Activated T-cell treated with anti-CD3 and anti-CD28 coated beads, Interleukin-2, amount 50 U/mL, for 4 hours (primary cell): ENCODE measurements around the gene PHLPP2. TPM values are rescaled to one million over a fixed set of nuclear protein-coding genes. Genes with fewer than 3 reads are reported as not detected.

Experiments
- ATAC-seq, 2 donors: fragments of 200-7000 bp; cut with Tn5 transposase; one replicate each; pipeline ENCODE4 v1.10.0; 2021
- DNase-seq: peaks from one replicate; pipeline ENCODE4 v3.0.0-alpha.2; 2020
- H3K27me3 Mint-ChIP-seq: one replicate; pipeline ENCODE4 v1.8.0; 2021; ENCODE audit warnings: low read depth, mixed read lengths
- H3K36me3 Mint-ChIP-seq: one replicate; pipeline ENCODE4 v1.8.0; 2022; ENCODE audit warnings: mixed read lengths; ENCODE audit not compliant: insufficient read depth
- H3K4me1 Mint-ChIP-seq: one replicate; pipeline ENCODE4 v1.8.0; 2021; ENCODE audit warnings: low read depth, mixed read lengths
- H3K4me3 Mint-ChIP-seq: one replicate; pipeline ENCODE4 v1.8.0; 2021; ENCODE audit warnings: mild to moderate bottlenecking, moderate library complexity, mixed read lengths
- H3K9me3 Mint-ChIP-seq: one replicate; pipeline ENCODE4 v1.8.0; 2021; ENCODE audit warnings: mixed read lengths
- total RNA-seq, 3 donors: library from RNA; stranded (reverse); gene quantifications; one replicate each; pipeline ENCODE4 v1.2.1, GENCODE V29; 2021

Gene PHLPP2
- total RNA-seq, 3 donors from 2014 or later, result 13.3 to 15.5 (median 15.3) TPM

- H3K27me3 Mint-ChIP-seq, result no peaks in the 10 kb centered on the region
- no peak for DNase-seq
- H3K36me3 Mint-ChIP-seq, result peaks cover 19% of the 10 kb centered on the region
- no peak overlapping the region for H3K4me3 Mint-ChIP-seq
- peaks cover 10% of the 10 kb centered on the region for H3K4me1 Mint-ChIP-seq
- H3K9me3 Mint-ChIP-seq, result no peaks in the 10 kb centered on the region
- no peak for ATAC-seq
These were observed 3.2 kb upstream of the PHLPP2 start for GRCh38 chr16:71727551-71728324.

- no peak overlapping the region for H3K4me3 Mint-ChIP-seq
- H3K36me3 Mint-ChIP-seq, result peaks cover 10% of the 10 kb centered on the region
- peaks cover 17% of the 10 kb centered on the region for H3K4me1 Mint-ChIP-seq
- ATAC-seq (no peak), DNase-seq (no peak)
- no peaks in the 10 kb centered on the region for H3K27me3 Mint-ChIP-seq
- H3K9me3 Mint-ChIP-seq, result no peaks in the 10 kb centered on the region
These were observed 2.2 kb upstream of the PHLPP2 start for GRCh38 chr16:71726476-71727315.

GRCh38 chr16:71723537-71724319 lies 773 bp downstream of the PHLPP2 start:
- DNase-seq (peak; percentile 70), ATAC-seq (peak; percentile 85 to 86)
- Mint-ChIP-seq H3K27me3 (no peaks in the 10 kb centered on the region), H3K9me3 (no peaks in the 10 kb centered on the region), H3K4me1 (peaks cover 14% of the 10 kb centered on the region), H3K36me3 (no peaks in the 10 kb centered on the region), H3K4me3 (peak overlapping the region; percentile 82)

GRCh38 chr16:71722801-71723536 lies 1.5 kb downstream of the PHLPP2 start:
- Mint-ChIP-seq H3K27me3 (no peaks in the 10 kb centered on the region), H3K9me3 (no peaks in the 10 kb centered on the region), H3K4me3 (peak overlapping the region; percentile 94), H3K4me1 (peaks cover 14% of the 10 kb centered on the region), H3K36me3 (no peaks in the 10 kb centered on the region)
- DNase-seq (peak; percentile 30), ATAC-seq (peak; percentile 49 to 62)

- Mint-ChIP-seq H3K4me1 (peaks cover 14% of the 10 kb centered on the region), H3K9me3 (no peaks in the 10 kb centered on the region), H3K4me3 (peak overlapping the region; percentile 38), H3K36me3 (no peaks in the 10 kb centered on the region), H3K27me3 (no peaks in the 10 kb centered on the region)
- ATAC-seq (no peak), DNase-seq (no peak)
These were observed 3.3 kb downstream of the PHLPP2 start for GRCh38 chr16:71721066-71721740.

- ATAC-seq, result no peak
- H3K4me1 Mint-ChIP-seq, result peaks cover 6% of the 10 kb centered on the region
These were observed 12.0 kb downstream of the PHLPP2 start for GRCh38 chr16:71712501-71712900.

GRCh38 chr16:71711789-71712188 lies 12.7 kb downstream of the PHLPP2 start:
- ATAC-seq (no peak), DNase-seq (no peak)
- Mint-ChIP-seq H3K4me1 (peaks cover 6% of the 10 kb centered on the region), H3K4me3 (no peak overlapping the region), H3K9me3 (no peaks in the 10 kb centered on the region), H3K27me3 (no peaks in the 10 kb centered on the region), H3K36me3 (peaks cover 9% of the 10 kb centered on the region)

More at GRCh38 chr16:71712501-71712900, 12.0 kb downstream of the PHLPP2 start:
- no peaks in the 10 kb centered on the region for H3K27me3 Mint-ChIP-seq
- H3K36me3 Mint-ChIP-seq, result peaks cover 8% of the 10 kb centered on the region
- no peak for DNase-seq
- no peak overlapping the region for H3K4me3 Mint-ChIP-seq
- no peaks in the 10 kb centered on the region for H3K9me3 Mint-ChIP-seq

- DNase-seq (no peak), ATAC-seq (no peak)
- no peaks in the 10 kb centered on the region for H3K27me3 Mint-ChIP-seq
- peaks cover 6% of the 10 kb centered on the region for H3K4me1 Mint-ChIP-seq
- no peaks in the 10 kb centered on the region for H3K9me3 Mint-ChIP-seq
- no peak overlapping the region for H3K4me3 Mint-ChIP-seq
- H3K36me3 Mint-ChIP-seq, result peaks cover 12% of the 10 kb centered on the region
These were observed 15.2 kb downstream of the PHLPP2 start for GRCh38 chr16:71709229-71709781.

- no peaks in the 10 kb centered on the region for H3K9me3 Mint-ChIP-seq
- peaks cover 10% of the 10 kb centered on the region for H3K36me3 Mint-ChIP-seq
- no peaks in the 10 kb centered on the region for H3K27me3 Mint-ChIP-seq
- peaks cover 6% of the 10 kb centered on the region for H3K4me1 Mint-ChIP-seq
- no peak overlapping the region for H3K4me3 Mint-ChIP-seq
- DNase-seq (no peak), ATAC-seq (no peak)
These were observed 15.8 kb downstream of the PHLPP2 start for GRCh38 chr16:71708696-71709095.

- Mint-ChIP-seq H3K36me3 (peaks cover 12% of the 10 kb centered on the region), H3K4me3 (no peak overlapping the region), H3K4me1 (peaks cover 6% of the 10 kb centered on the region), H3K27me3 (no peaks in the 10 kb centered on the region), H3K9me3 (no peaks in the 10 kb centered on the region)
- DNase-seq (no peak), ATAC-seq (no peak)
These were observed 17.3 kb downstream of the PHLPP2 start for GRCh38 chr16:71707199-71707598.

- Mint-ChIP-seq H3K4me1 (peaks cover 1% of the 10 kb centered on the region), H3K9me3 (no peaks in the 10 kb centered on the region), H3K27me3 (no peaks in the 10 kb centered on the region), H3K36me3 (peaks cover 13% of the 10 kb centered on the region), H3K4me3 (no peak overlapping the region)
- DNase-seq, result no peak
- ATAC-seq, result no peak
These were observed 18.5 kb downstream of the PHLPP2 start for GRCh38 chr16:71706046-71706445.

- ATAC-seq, result no peak
- Mint-ChIP-seq H3K27me3 (no peaks in the 10 kb centered on the region), H3K9me3 (no peaks in the 10 kb centered on the region), H3K4me3 (no peak overlapping the region), H3K36me3 (peaks cover 18% of the 10 kb centered on the region), H3K4me1 (no peaks in the 10 kb centered on the region)
- DNase-seq, result no peak
These were observed 21.2 kb downstream of the PHLPP2 start for GRCh38 chr16:71703333-71703732.

GRCh38 chr16:71700831-71701230 lies 23.7 kb downstream of the PHLPP2 start:
- H3K36me3 Mint-ChIP-seq, result peaks cover 14% of the 10 kb centered on the region
- no peak for DNase-seq
- H3K4me3 Mint-ChIP-seq, result no peak overlapping the region
- peaks cover 4% of the 10 kb centered on the region for H3K4me1 Mint-ChIP-seq
- H3K9me3 Mint-ChIP-seq, result no peaks in the 10 kb centered on the region
- no peak for ATAC-seq
- no peaks in the 10 kb centered on the region for H3K27me3 Mint-ChIP-seq
